Esophagus squamous epithelium (tissue), 5 donors: ENCODE results near the gene WDR12. TPM values are rescaled to one million over a fixed set of nuclear protein-coding genes. Genes with fewer than 3 reads are reported as not detected.

Experiments
- DNase-seq: peaks from one replicate; lab custom pipeline; 2025; lab: John Stamatoyannopoulos, UW
- H3K27ac ChIP-seq, 4 donors: fragments of 200-600 bp; sonication (generic); one replicate each; pipeline ENCODE4 v1.5.1; 2016 to 2019; ENCODE audit warnings: mild to moderate bottlenecking in 1 of 4
- H3K27me3 ChIP-seq, 4 donors: fragments of 200-600 bp; sonication (generic); 1 replicate in 3 of 4; 2 replicates in 1 of 4; pipeline versions ENCODE4 v1.5.1 to v1.6.0; 2017 to 2021; ENCODE audit warnings: antibody characterized with exemption in 1 of 4
- H3K36me3 ChIP-seq, 3 donors: fragments of 200-600 bp; sonication (generic); one replicate each; pipeline ENCODE4 v1.5.1; 2016 to 2019
- H3K4me1 ChIP-seq, 3 donors: fragments of 200-600 bp; sonication (generic); one replicate each; pipeline ENCODE4 v1.5.1; 2017 to 2019
- H3K4me3 ChIP-seq, 4 donors: fragments of 200-600 bp; sonication (generic); 1 replicate in 3 of 4; 2 replicates in 1 of 4; pipeline ENCODE4 v1.5.1; 2016 to 2019; ENCODE audit warnings: mild to moderate bottlenecking in 2 of 4, moderate library complexity in 1 of 4
- H3K9me3 ChIP-seq, 3 donors: fragments of 200-600 bp; sonication (generic); one replicate each; pipeline ENCODE4 v1.5.1; 2016 to 2019
- POLR2A ChIP-seq, 4 donors: fragments of 450-650 bp; IDR thresholded peaks; one replicate each; pipeline ENCODE4 v1.6.1; 2017; ENCODE audit warnings: antibody characterized with exemption in 4 of 4, mild to moderate bottlenecking in 4 of 4, moderate library complexity in 3 of 4
- WGBS, 2 donors: methylation state at CpG; one replicate each; pipeline ENCODE4 v1.1.5; 2018; 5-methylcytosine and 5-hydroxymethylcytosine counted together
- intact Hi-C: fragments of 100-400 bp; cut with DNase I; formaldehyde crosslinking; loops from one replicate; pipeline ENCODE4 v1.15.0; 2022
- total RNA-seq, 4 donors: library from RNA; depleted of rRNA; stranded (reverse); fragments of >200 nt; gene quantifications; one replicate each; pipeline ENCODE4 v1.1.0, GENCODE V29; 2016
- TF ChIP-seq, protein P1 (sequence below), 6 experiments: fragments of 450-650 bp in 4 of 6; fragments of 200-600 bp in 2 of 6; sonication (generic) in 2 of 6; IDR thresholded peaks; one replicate each; pipeline ENCODE4 v1.5.1; 2016 to 2019; ENCODE audit warnings: antibody characterized with exemption in 6 of 6, mild to moderate bottlenecking in 4 of 6, moderate library complexity in 4 of 6
- donor health status: DM: yes; HTN: yes; CAD: no.

WDR12 gene
- total RNA-seq, 4 donors from 2014 or later: 22.0 to 52.4 (median 30.7) TPM

GRCh38 chr2:202944816-202945215, 33.3 kb upstream of the WDR12 start:
- Histone ChIP-seq H3K36me3 (peaks cover 0 to 57% (median 0%) of the 10 kb centered on the region in 3 donors), H3K27ac (no peak overlapping the region), H3K27me3 (no peaks in the 10 kb centered on the region), H3K4me1 (no peaks in the 10 kb centered on the region), H3K9me3 (peaks cover 0 to 6% (median 5%) of the 10 kb centered on the region in 3 donors), H3K4me3 (no peak overlapping the region)
- 76 to 78% methylated on average over 3 of the region's 3 CpGs for WGBS, 2 donors
- intact Hi-C loops: no loop called here
- no peak for TF ChIP-seq POLR2A (IDR thresholded peaks at IDR 0.05)
- TF ChIP-seq, protein P1, sequence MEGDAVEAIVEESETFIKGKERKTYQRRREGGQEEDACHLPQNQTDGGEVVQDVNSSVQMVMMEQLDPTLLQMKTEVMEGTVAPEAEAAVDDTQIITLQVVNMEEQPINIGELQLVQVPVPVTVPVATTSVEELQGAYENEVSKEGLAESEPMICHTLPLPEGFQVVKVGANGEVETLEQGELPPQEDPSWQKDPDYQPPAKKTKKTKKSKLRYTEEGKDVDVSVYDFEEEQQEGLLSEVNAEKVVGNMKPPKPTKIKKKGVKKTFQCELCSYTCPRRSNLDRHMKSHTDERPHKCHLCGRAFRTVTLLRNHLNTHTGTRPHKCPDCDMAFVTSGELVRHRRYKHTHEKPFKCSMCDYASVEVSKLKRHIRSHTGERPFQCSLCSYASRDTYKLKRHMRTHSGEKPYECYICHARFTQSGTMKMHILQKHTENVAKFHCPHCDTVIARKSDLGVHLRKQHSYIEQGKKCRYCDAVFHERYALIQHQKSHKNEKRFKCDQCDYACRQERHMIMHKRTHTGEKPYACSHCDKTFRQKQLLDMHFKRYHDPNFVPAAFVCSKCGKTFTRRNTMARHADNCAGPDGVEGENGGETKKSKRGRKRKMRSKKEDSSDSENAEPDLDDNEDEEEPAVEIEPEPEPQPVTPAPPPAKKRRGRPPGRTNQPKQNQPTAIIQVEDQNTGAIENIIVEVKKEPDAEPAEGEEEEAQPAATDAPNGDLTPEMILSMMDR (IDR thresholded peaks at IDR 0.05): no peak
- DNase-seq: no peak

DNA sequence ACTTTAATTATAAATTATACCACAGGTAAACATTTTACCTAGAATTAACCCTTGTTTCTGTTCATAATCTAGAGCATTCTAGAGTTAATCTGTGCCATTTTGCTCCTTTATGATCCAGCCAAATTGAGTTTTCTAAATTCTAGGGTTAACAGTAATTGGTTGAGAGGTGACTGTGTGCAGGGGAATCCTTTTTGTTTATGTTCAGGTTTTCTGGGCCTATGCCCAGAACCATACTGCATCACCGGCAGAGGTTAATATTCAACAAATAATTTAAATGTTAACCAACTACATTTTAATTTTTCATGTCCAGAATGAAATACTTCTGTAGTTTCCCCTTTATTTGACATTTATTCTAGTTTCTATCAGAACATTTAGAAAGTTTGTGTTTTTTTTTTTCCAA, 32.9 kb upstream of the WDR12 start:
- intact Hi-C loops: no loop called here

DNA sequence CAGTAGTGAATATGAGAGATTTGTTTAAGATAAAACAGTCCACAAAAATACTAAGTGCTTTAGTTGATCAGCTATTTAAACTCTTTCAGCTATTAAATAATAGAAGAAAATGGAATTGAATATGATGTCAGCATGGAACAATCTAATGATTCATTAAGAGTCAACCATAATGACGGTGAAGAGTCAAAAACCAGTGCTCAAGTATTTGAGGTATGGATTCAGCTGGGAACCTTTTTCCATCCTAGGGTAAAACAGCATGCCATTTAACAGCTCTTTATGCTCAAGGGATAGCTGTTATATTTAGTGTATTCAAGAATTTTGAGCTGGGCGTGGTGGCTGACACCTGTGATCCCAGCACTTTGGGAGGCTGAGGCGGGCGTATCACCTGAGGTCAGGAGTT, 30.3 kb upstream of the WDR12 start:
- no peak for DNase-seq
- TF ChIP-seq, protein P1 (IDR thresholded peaks at IDR 0.05): no peak
- no peak for TF ChIP-seq POLR2A (IDR thresholded peaks at IDR 0.05)
- Histone ChIP-seq H3K27me3 (no peaks in the 10 kb centered on the region), H3K4me1 (no peaks in the 10 kb centered on the region), H3K27ac (no peak overlapping the region), H3K9me3 (no peaks in the 10 kb centered on the region), H3K4me3 (no peak overlapping the region), H3K36me3 (peaks cover 0 to 77% (median 0%) of the 10 kb centered on the region in 3 donors)
- intact Hi-C loops: no loop called here
- 85 to 96% methylated on average over 4 of the region's 4 CpGs for WGBS, 2 donors

More for the DNA sequence above, 32.9 kb upstream of the WDR12 start:
- Histone ChIP-seq H3K27ac (no peak overlapping the region), H3K36me3 (peaks cover 0 to 61% (median 0%) of the 10 kb centered on the region in 3 donors), H3K9me3 (peaks cover 0 to 6% (median 5%) of the 10 kb centered on the region in 3 donors), H3K4me3 (no peak overlapping the region), H3K4me1 (no peaks in the 10 kb centered on the region), H3K27me3 (no peaks in the 10 kb centered on the region)
- TF ChIP-seq POLR2A (IDR thresholded peaks at IDR 0.05): no peak
- TF ChIP-seq, protein P1 (IDR thresholded peaks at IDR 0.05): no peak
- 41 to 44% methylated on average over 1 of the region's 1 CpG for WGBS, 2 donors
- no peak for DNase-seq

- peaks cover 0 to 67% (median 0%) of the 10 kb centered on the region in 3 donors for H3K36me3 ChIP-seq
- intact Hi-C loops: no loop called here
- TF ChIP-seq, protein P1 (IDR thresholded peaks at IDR 0.05): no peak
- no peaks in the 10 kb centered on the region for H3K9me3 ChIP-seq
- WGBS, 2 donors: 97% methylated on average over 3 of the region's 3 CpGs
- H3K27ac ChIP-seq: no peak overlapping the region
- no peak overlapping the region for H3K4me3 ChIP-seq
- H3K27me3 ChIP-seq: no peaks in the 10 kb centered on the region
- H3K4me1 ChIP-seq: no peaks in the 10 kb centered on the region
- DNase-seq: no peak
Measured at GRCh38 chr2:202938960-202939359, 27.5 kb upstream of the WDR12 start.

DNA sequence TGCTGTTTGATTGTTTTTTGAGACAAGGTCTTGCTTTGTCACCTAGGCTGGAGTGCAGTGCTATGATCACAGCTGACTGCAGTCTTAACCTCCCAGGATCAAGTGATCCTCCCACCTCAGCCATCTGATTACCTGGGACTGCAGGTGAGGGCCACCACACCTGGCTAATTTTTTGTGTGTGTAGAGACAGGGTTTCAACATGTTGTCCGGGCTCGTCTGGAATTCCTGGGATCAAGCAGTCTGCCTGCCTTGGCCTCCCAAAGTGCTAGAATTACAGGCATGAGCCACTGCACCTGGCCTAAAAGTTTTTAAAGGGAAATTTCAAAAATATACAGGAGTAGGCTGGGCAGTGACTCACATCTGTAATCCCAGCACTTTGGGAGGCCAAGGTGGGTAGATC, 23.0 kb upstream of the WDR12 start:
- WGBS, 2 donors: 60 to 100% methylated on average over 1 to 2 of the region's 2 CpGs
- Histone ChIP-seq H3K4me1 (no peaks in the 10 kb centered on the region), H3K27me3 (no peaks in the 10 kb centered on the region), H3K9me3 (no peaks in the 10 kb centered on the region), H3K4me3 (no peak overlapping the region), H3K36me3 (peaks cover 0 to 63% (median 0%) of the 10 kb centered on the region in 3 donors), H3K27ac (no peak overlapping the region)
- intact Hi-C loops: no loop called here
- no peak for DNase-seq
- TF ChIP-seq, protein P1 (IDR thresholded peaks at IDR 0.05): no peak
- no peak for TF ChIP-seq POLR2A (IDR thresholded peaks at IDR 0.05)
